Measurements from ENCODE around the gene DEF6. TPM values are rescaled to one million over a fixed set of nuclear protein-coding genes. Genes with fewer than 3 reads are reported as not detected.
"Not testable (repeated sequence)": the region's sequence is repeated elsewhere in the genome, so short reads cannot be mapped to it uniquely, and the experiment has no call there.

Gene DEF6
- total RNA-seq, 1 donor from 2014 or later, result 8.9 TPM

- no peak for DNase-seq (ENCODE audit: low spot score)
These were observed 16.7 kb upstream of the DEF6 start for GRCh38 chr6:35280903-35281302.

DNA sequence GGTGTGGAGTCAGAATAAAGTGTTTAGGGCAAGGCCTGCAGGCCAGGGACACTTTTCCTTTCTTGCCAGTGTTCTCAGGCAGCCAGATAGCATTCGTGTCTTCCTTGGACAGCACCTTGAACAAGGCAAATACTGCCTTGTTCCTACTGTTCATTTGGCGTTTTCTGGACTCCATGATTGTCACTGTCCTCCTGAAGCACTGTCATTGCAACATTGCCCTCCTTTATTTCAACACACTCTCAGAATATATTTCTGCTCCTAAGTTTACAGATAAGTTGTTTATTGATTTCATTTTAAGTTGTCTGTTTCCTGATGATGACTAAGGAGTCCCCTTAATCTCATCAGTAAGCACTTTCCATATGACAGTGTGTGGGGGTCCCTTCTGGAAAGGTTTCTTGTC lies 15.1 kb upstream of the DEF6 start:
- no peak for DNase-seq (ENCODE audit: low spot score)

DNA sequence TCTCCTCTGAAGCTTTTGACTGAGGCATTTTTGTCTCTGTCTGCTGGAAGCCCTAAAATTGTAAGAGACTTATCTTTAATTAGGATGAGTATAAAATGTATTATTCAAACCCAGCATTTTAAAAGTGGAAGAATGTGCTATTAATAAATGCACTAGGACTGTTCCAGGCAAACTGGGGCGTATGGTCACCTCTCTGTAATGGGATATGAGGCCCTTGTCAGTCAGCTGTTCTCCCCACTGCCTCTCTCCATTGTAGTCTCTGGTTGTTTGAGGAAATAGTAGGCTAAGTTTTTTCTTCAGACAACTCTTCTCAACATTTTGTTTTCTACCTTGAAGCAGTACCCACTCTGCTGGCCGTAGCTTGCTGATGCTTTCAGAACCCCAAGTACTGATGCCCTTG lies 14.3 kb upstream of the DEF6 start:
- no peak for DNase-seq (ENCODE audit: low spot score)

GRCh38 chr6:35287671-35288396 lies 9.8 kb upstream of the DEF6 start:
- DNase-seq (ENCODE audit: low spot score), result no peak

GRCh38 chr6:35288834-35289233 lies 8.8 kb upstream of the DEF6 start:
- no peak for DNase-seq (ENCODE audit: low spot score)

GRCh38 chr6:35291491-35291890 lies 6.1 kb upstream of the DEF6 start:
- DNase-seq (ENCODE audit: low spot score), result no peak

GRCh38 chr6:35292494-35292893 lies 5.1 kb upstream of the DEF6 start:
- DNase-seq (ENCODE audit: low spot score), result no peak

DNA sequence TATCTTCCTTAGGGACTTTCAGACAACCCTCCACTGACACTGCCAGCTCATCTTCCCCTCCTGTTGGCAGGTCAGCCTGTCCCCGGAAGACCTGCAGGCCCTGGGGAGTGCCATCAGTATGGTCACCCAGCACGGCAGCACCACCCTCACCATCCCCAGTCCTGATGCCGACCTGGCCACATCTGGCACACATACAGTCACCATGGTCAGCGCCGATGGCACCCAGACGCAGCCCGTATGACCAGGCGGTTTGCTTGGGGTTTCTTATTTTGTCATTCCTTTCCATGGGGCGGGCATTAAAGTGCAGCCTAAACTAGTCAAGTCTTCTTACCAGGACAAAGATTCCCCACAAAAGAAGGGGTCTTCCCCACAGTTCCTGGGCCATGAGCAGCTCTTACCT lies 3.9 kb upstream of the DEF6 start:
- DNase-seq (ENCODE audit: low spot score), result no peak

DNA sequence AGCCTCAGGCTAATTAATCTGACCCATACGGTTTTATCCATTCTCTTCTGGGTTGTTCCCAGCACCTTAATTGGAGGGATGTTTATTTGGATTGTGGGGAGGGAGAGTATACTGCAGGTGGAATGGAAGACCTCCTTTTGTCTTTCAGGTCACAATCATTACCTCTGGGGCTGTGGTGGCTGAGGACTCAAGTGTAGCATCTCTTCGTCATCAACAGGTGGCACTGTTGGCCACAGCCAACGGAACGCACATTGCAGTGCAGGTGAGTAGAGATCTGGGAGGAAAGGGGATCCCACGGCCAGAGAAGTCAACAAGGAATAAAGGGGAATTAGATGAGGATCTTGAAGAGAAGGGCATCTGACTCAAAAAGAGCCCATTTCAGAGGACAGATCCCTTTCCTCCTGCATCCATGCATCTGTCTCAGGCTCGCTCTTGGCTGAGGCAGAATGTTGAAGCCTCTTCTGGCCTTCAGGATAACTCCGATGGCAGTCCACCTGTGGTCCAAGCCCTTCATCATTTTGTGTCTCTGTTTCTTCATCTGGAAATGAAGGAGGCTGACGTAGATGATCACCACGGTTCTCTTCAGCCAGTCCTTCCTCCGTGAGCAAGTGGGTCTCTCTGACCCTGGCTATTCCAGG lies 3.2 kb upstream of the DEF6 start:
- DNase-seq (ENCODE audit: low spot score), result no peak

DNA sequence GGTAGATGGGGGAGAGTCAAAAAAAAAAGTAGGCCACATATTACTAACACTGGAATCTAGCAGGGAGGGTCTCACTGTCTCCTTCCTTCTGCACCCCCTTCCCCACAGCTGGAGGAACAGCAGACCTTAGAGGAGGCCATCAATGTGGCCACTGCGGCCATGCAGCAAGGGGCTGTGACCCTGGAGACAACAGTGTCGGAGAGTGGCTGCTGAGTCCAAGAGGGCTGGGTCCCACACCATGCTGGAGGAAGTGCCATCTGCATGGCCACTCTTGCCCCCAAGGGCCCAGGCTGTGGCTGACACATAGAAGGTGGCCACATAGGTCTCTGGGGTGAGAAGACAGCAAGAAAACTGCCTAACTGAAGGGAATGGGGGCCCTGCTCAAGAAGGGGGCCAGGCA lies 2.6 kb upstream of the DEF6 start:
- no peak for DNase-seq (ENCODE audit: low spot score)

DNA sequence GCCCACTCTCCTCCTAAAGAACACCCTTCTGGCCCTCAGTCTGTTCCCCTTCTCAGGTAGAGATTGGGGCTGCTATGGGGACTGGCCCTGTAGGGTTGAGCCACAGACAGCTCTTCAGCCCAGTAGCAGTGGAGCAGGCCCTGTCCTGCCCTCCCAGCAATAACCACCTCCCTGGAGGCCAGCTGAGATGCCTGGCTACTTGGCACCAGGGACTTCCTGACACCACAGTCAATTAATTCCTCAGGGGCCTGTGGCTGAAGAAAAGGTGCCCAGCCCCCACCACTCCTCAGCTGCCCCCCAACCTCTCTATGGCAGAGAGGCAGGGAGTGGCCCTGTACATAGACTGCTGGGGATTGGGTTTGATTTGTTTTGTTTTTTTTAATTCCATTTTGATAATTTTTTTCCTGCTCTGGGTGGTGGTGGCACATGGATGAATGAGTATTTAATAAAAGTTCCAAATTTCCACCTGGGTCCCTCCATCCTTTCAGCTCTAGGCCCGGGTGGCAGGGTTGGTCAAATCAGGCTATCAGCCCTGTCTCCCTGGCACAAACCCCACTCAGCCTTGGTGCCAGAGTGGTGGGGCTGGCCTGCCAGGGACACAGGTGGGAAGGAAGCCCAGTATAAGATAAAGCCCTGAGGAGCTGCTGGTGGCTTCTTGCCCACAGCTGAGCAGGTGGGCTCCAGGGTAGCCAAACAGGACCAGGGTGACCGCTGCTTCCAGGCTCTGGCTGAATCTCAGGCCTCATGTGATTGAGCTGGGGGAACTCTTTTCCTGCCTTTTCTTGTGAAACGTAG lies 1.9 kb upstream of the DEF6 start:
- DNase-seq (ENCODE audit: low spot score), result no peak

DNA sequence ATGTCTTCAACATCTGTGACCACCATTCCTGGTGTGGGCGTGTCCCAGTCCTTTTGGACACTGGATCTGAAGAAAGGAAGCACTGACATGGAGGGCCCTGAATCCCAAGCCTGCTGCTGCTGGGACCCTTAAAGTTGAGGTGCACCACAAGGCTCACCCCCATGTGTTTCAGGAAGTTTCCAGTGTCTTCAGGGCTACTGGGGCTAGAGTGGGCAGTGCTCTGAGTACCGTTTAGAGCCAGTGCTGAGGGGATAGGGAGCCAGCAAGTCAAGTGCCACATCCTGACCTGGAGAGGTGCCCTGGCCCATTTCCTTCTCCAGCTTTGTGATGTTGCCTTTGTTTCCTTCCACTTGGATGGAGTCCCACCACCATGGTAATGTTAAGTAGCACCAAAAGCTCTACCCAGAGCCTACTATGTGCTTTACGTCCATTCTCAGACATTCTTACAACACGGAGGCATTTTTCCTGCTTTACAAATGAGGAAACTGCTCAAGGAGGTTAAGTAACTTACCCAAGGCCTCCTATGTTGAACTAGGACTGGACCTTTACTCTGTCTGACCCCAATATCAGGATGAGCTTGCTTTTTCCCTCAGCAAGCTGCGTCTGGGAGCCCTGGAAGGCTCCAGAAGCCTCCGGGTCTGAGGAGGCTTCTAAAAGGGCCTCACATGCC lies 552 bp upstream of the DEF6 start:
- DNase-seq (ENCODE audit: low spot score), result no peak

GRCh38 chr6:35298625-35299140 lies 1.1 kb downstream of the DEF6 start:
- no peak for DNase-seq (ENCODE audit: low spot score)

- peak; percentile 24 for DNase-seq (ENCODE audit: low spot score)
These were observed 2.1 kb downstream of the DEF6 start for GRCh38 chr6:35299674-35300073.

DNA sequence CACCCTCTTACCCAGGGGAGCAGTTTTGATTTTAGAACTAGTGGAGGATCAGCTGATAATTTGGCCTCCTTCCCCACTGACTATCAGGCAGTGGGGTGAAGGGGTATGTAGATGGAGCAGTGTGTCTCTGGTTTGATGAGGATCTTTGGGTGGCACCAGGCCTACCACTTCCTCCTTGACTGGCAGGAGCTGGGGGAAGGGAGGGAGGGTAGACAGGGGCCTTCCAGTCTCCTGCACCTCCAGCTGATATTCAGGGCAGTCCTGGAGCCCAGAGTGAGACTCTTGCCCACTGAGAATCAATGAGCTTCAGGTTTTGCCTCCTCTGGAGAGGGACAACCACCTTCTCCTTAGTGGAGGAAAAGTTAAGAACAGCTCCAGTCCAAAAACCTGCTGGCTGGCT lies 3.2 kb downstream of the DEF6 start:
- DNase-seq (ENCODE audit: low spot score), result no peak

- peak; percentile 64 for DNase-seq (ENCODE audit: low spot score)
These were observed 5.1 kb downstream of the DEF6 start for GRCh38 chr6:35302604-35303241.

- DNase-seq (ENCODE audit: low spot score), result no peak
These were observed 6.7 kb downstream of the DEF6 start for GRCh38 chr6:35304299-35304698.

- DNase-seq (ENCODE audit: low spot score), result no peak
These were observed 7.5 kb downstream of the DEF6 start for GRCh38 chr6:35305117-35305516.

- DNase-seq (ENCODE audit: low spot score), result not testable (repeated sequence)
These were observed 9.5 kb downstream of the DEF6 start for GRCh38 chr6:35307138-35307537.

GRCh38 chr6:35308543-35308942 lies 10.9 kb downstream of the DEF6 start:
- not testable (repeated sequence) for DNase-seq (ENCODE audit: low spot score)

DNA sequence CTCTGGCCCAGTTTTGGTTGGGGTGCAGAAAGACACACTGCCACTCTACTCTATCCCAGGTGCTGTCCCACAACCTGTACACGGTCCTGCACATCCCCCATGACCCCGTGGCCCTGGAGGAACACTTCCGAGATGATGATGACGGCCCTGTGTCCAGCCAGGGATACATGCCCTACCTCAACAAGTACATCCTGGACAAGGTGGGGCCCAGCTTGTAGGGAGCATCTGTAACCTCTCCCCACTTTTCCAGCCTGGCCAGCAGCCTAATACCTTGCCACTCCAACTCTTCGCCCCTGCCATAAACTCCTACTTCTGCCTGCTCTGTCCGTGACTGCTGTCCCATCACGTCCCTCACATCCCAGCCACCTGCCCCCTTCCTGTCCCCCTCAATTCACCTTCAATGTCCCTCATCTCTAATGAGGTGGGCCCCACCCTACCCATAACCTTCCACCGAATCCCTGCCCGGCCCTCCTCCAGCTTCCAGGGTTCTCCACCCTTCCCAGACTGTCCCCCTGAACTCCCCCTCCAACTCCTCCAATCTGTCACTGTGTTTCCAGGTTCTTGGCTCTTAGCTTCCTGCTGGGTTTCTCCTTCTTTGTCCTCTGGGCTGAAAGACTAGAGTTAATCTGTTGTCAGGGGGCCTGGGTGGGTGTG lies 12.1 kb downstream of the DEF6 start:
- DNase-seq (ENCODE audit: low spot score), result no peak
